PC-3 (cell line): Measurements from ENCODE around the gene LIM2.

Source experiments
- CTCF ChIP-seq: fragments of 300-600 bp; sonication (generic); conservative IDR thresholded peaks from 2 replicates; pipeline ENCODE4 v1.5.1; 2017; ENCODE audit warnings: antibody characterized with exemption, low read depth, mild to moderate bottlenecking, low read length
- EZH2 ChIP-seq: fragments of 300-600 bp; sonication (generic); IDR thresholded peaks from one replicate; pipeline ENCODE4 v1.6.1; 2017; ENCODE audit warnings: antibody characterized with exemption, mild to moderate bottlenecking, low read length; ENCODE audit not compliant: unreplicated experiment

- TF ChIP-seq CTCF (no peak), EZH2 (no peak)
Observed at GRCh38 chr19:51347209-51347928, 40.4 kb downstream of the LIM2 start.
